CD14-positive monocyte (primary cell): Measurements from ENCODE around the gene TJP2. TPM values are rescaled to one million over a fixed set of nuclear protein-coding genes. Genes with fewer than 3 reads are reported as not detected.

ENCODE experiments used
- DNase-seq, 3 donors: peaks; one replicate each; pipeline ENCODE4 v3.0.0-alpha.2; 2011 to 2022
- H2AFZ ChIP-seq: 2 replicates; pipeline ENCODE4 v1.6.0; 2012; ENCODE audit warnings: mild to moderate bottlenecking, low read depth, low read length, inconsistent platforms; ENCODE audit not compliant: insufficient read depth, poor library complexity, severe bottlenecking
- H3K27ac ChIP-seq, 2 donors: 1 replicate in 1 of 2; 2 replicates in 1 of 2; pipeline ENCODE4 v1.5.1; 2012 to 2013; ENCODE audit warnings: low read length in 2 of 2, control low read depth in 1 of 2, inconsistent platforms in 1 of 2, low read depth in 1 of 2, mild to moderate bottlenecking in 1 of 2
- H3K27me3 ChIP-seq, 2 donors: one replicate each; pipeline versions ENCODE4 v1.6.0 to v1.6.1; 2011 to 2013; ENCODE audit warnings: low read length in 2 of 2; ENCODE audit not compliant: control insufficient read depth in 2 of 2, insufficient read depth in 2 of 2
- H3K36me3 ChIP-seq, 2 donors: replicated peaks in 1 of 2; 1 replicate in 1 of 2; 2 replicates in 1 of 2; pipeline versions ENCODE4 v1.5.1 to v1.6.1; 2012 to 2013; ENCODE audit warnings: low read length in 2 of 2, control low read depth in 1 of 2, inconsistent platforms in 1 of 2, mild to moderate bottlenecking in 1 of 2; ENCODE audit not compliant: insufficient read depth in 2 of 2, control insufficient read depth in 1 of 2
- H3K4me1 ChIP-seq, 2 donors: 1 replicate in 1 of 2; 2 replicates in 1 of 2; pipeline versions ENCODE4 v1.5.1 to v1.6.1; 2012 to 2013; ENCODE audit warnings: low read length in 2 of 2, control low read depth in 1 of 2, inconsistent platforms in 1 of 2, mild to moderate bottlenecking in 1 of 2, moderate library complexity in 1 of 2; ENCODE audit not compliant: insufficient read depth in 2 of 2, control insufficient read depth in 1 of 2
- H3K4me2 ChIP-seq: replicated peaks from 2 replicates; pipeline ENCODE3; 2012; ENCODE audit warnings: low read length, moderate library complexity, mild to moderate bottlenecking; ENCODE audit not compliant: poor library complexity, severe bottlenecking; ENCODE audit errors: extremely low read depth
- H3K4me3 ChIP-seq, 3 experiments: fragments of 200-600 bp in 1 of 3; sonication (generic) in 1 of 3; replicated peaks in 1 of 3; 1 replicate in 2 of 3; 2 replicates in 1 of 3; pipeline ENCODE4 v1.5.1; 2011 to 2013; ENCODE audit warnings: low read length in 3 of 3, mild to moderate bottlenecking in 3 of 3, control low read depth in 2 of 3, low read depth in 2 of 3, inconsistent platforms in 1 of 3, moderate library complexity in 1 of 3
- H3K79me2 ChIP-seq: 2 replicates; pipeline ENCODE4 v1.6.0; 2012; ENCODE audit warnings: mild to moderate bottlenecking, control low read depth, inconsistent platforms, low read length, moderate library complexity; ENCODE audit not compliant: insufficient read depth
- H3K9ac ChIP-seq: 2 replicates; pipeline ENCODE4 v1.6.0; 2017; ENCODE audit warnings: low read length, mild to moderate bottlenecking; ENCODE audit not compliant: insufficient read depth, poor library complexity, severe bottlenecking
- H3K9me3 ChIP-seq, 2 donors: replicated peaks in 1 of 2; 1 replicate in 1 of 2; 2 replicates in 1 of 2; pipeline versions ENCODE4 v1.5.1 to v1.6.1; 2012 to 2013; ENCODE audit warnings: low read length in 2 of 2, control low read depth in 1 of 2; ENCODE audit not compliant: control insufficient read depth in 1 of 2, insufficient read depth in 1 of 2
- H4K20me1 ChIP-seq: 2 replicates; pipeline ENCODE4 v1.6.0; 2012; ENCODE audit warnings: mild to moderate bottlenecking, low read length, control low read depth, moderate library complexity; ENCODE audit not compliant: insufficient read depth
- H3K27ac Mint-ChIP-seq, 7 donors: one replicate each; pipeline ENCODE4 v1.8.0; 2020; ENCODE audit warnings: mild to moderate bottlenecking in 7 of 7, mixed read lengths in 7 of 7, moderate library complexity in 6 of 7, inconsistent platforms in 2 of 7
- H3K27me3 Mint-ChIP-seq, 3 donors: one replicate each; pipeline ENCODE4 v1.8.0; 2021 to 2022; ENCODE audit warnings: low read depth in 3 of 3, mild to moderate bottlenecking in 3 of 3, mixed read lengths in 3 of 3, moderate library complexity in 3 of 3, inconsistent platforms in 1 of 3
- H3K36me3 Mint-ChIP-seq, 2 donors: one replicate each; pipeline ENCODE4 v1.8.0; 2020; ENCODE audit warnings: mixed read lengths in 2 of 2, inconsistent platforms in 1 of 2, mild to moderate bottlenecking in 1 of 2
- H3K4me1 Mint-ChIP-seq: one replicate; pipeline ENCODE4 v1.8.0; 2020; ENCODE audit warnings: mild to moderate bottlenecking, mixed read lengths
- H3K4me3 Mint-ChIP-seq, 2 donors: one replicate each; pipeline ENCODE4 v1.8.0; 2020; ENCODE audit warnings: mild to moderate bottlenecking in 2 of 2, mixed read lengths in 2 of 2, moderate library complexity in 1 of 2
- H3K9me3 Mint-ChIP-seq, 7 donors: one replicate each; pipeline ENCODE4 v1.8.0; 2020 to 2022; ENCODE audit warnings: mixed read lengths in 7 of 7, mild to moderate bottlenecking in 6 of 7, moderate library complexity in 6 of 7, inconsistent platforms in 2 of 7
- WGBS: methylation state at CpG from one replicate; pipeline ENCODE4 v1.1.5; 2013; ENCODE audit warnings: missing lambda C conversion rate; ENCODE audit not compliant: insufficient coverage; 5-methylcytosine and 5-hydroxymethylcytosine counted together
- intact Hi-C, 2 donors: fragments of 100-400 bp; cut with micrococcal nuclease; formaldehyde crosslinking; loops; one replicate each; pipeline versions ENCODE4 v1.15.0 to v1.15.1; 2023
- polyA plus RNA-seq, 3 donors: library from polyadenylated mRNA; depleted of rRNA in 1 of 3; unstranded in 2 of 3; stranded (reverse) in 1 of 3; fragments of 300-500 nt in 2 of 3; fragments of >200 nt in 1 of 3; fragmentation: Illumina TruSeq in 2 of 3; gene quantifications; 1 replicate in 2 of 3; 2 replicates in 1 of 3; pipeline ENCODE4 v1.2.3, GENCODE V29; 2012 to 2021
- TF ChIP-seq, protein P1 (sequence below): fragments of 200-600 bp; IDR thresholded peaks from one replicate; pipeline ENCODE4 v1.8.0; 2022; ENCODE audit warnings: antibody characterized with exemption, mild to moderate bottlenecking

TJP2 gene
- polyA plus RNA-seq, 3 donors, result 8.0 to 17.8 (median 13.8) TPM

DNA sequence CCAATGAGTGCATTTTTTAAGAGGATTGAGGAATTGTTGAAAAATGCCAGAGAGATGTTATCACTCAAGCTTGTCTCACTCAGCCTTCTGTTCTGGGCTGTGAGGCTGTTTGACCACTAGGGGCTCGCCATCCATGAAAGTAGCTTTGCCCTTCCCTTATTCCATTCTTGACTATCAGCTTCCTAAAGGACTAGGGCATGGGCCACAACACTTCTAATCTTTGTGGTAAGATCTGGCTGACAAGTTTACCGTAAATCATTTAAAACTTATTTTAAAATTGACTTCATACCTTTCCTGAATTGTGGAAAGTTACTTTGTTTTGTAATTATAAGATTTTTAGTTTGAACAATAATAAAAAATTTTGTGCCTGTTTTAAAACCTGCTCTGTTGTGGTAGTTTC is 49.5 kb downstream of the TJP2 start:
- Mint-ChIP-seq H3K36me3 (peaks cover 44 to 63% of the 10 kb centered on the region in 2 donors), H3K27me3 (peaks cover 0 to 2% (median 0%) of the 10 kb centered on the region in 3 donors), H3K9me3 (peaks cover 0 to 3% (median 0%) of the 10 kb centered on the region in 7 donors), H3K27ac (no peak overlapping the region), H3K4me1 (no peaks in the 10 kb centered on the region), H3K4me3 (no peak overlapping the region)
- no peaks in the 10 kb centered on the region for H3K79me2 ChIP-seq
- H3K27ac ChIP-seq, result no peak overlapping the region
- TF ChIP-seq, protein P1, sequence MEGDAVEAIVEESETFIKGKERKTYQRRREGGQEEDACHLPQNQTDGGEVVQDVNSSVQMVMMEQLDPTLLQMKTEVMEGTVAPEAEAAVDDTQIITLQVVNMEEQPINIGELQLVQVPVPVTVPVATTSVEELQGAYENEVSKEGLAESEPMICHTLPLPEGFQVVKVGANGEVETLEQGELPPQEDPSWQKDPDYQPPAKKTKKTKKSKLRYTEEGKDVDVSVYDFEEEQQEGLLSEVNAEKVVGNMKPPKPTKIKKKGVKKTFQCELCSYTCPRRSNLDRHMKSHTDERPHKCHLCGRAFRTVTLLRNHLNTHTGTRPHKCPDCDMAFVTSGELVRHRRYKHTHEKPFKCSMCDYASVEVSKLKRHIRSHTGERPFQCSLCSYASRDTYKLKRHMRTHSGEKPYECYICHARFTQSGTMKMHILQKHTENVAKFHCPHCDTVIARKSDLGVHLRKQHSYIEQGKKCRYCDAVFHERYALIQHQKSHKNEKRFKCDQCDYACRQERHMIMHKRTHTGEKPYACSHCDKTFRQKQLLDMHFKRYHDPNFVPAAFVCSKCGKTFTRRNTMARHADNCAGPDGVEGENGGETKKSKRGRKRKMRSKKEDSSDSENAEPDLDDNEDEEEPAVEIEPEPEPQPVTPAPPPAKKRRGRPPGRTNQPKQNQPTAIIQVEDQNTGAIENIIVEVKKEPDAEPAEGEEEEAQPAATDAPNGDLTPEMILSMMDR, result peak; percentile 59
- WGBS, result no CpG with 5 or more reads among the region's 2 CpGs
- intact Hi-C loops, result no loop called here
- H3K4me2 ChIP-seq, result no peak overlapping the region
- H2AFZ ChIP-seq, result no peak overlapping the region
- no peak for DNase-seq
- H3K4me1 ChIP-seq, result no peaks in the 10 kb centered on the region
- peaks cover 27 to 76% of the 10 kb centered on the region in 2 donors for H3K36me3 ChIP-seq
- H3K9ac ChIP-seq, result no peak overlapping the region
- H3K27me3 ChIP-seq, result no peaks in the 10 kb centered on the region
- H3K9me3 ChIP-seq, result no peaks in the 10 kb centered on the region
- no peaks in the 10 kb centered on the region for H4K20me1 ChIP-seq
- H3K4me3 ChIP-seq, result no peak overlapping the region

DNA sequence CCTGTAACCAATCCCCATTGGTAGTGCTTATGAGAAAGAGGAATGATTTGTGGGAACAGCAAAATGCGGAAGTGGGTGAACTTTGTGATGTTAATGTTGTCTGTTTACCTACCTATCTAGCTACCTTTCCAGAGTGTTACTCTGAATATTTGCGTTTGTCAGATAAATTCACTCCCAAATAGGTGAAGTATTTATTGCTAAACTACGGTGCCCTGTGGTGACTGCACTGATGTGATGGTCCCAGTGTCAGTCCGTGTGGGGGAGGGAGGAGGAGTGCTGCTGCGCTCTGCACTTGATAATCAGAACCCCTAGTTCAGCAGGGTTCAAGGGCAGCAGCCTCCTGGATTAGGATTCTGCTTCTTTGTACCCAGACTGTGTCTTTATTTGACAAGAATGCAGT is 55.3 kb downstream of the TJP2 start:
- Histone ChIP-seq H3K4me1 (no peaks in the 10 kb centered on the region), H3K27me3 (no peaks in the 10 kb centered on the region), H3K4me2 (no peak overlapping the region), H3K9ac (no peak overlapping the region), H4K20me1 (no peaks in the 10 kb centered on the region), H2AFZ (no peak overlapping the region), H3K79me2 (no peaks in the 10 kb centered on the region), H3K4me3 (no peak overlapping the region), H3K36me3 (peaks cover 35 to 91% of the 10 kb centered on the region in 2 donors), H3K9me3 (no peaks in the 10 kb centered on the region), H3K27ac (no peak overlapping the region)
- DNase-seq, result no peak
- Mint-ChIP-seq H3K36me3 (peaks cover 45 to 65% of the 10 kb centered on the region in 2 donors), H3K4me3 (no peak overlapping the region), H3K27ac (no peak overlapping the region), H3K27me3 (peaks cover 0 to 2% (median 0%) of the 10 kb centered on the region in 3 donors), H3K4me1 (no peaks in the 10 kb centered on the region), H3K9me3 (no peaks in the 10 kb centered on the region)
- WGBS, result no CpG with 5 or more reads among the region's 5 CpGs
- TF ChIP-seq, protein P1, result no peak
- intact Hi-C loops, result no loop called here
